ENCODE data around the gene RAP1GAP.

- TF ChIP-seq CREB3 (tag; conservative IDR thresholded peaks at IDR 0.05; ENCODE audit: low read depth) = no peak
- TF ChIP-seq NFE2 (IDR thresholded peaks at IDR 0.05; ENCODE audit: low read depth) = no peak
- TF ChIP-seq NFYB (IDR thresholded peaks at IDR 0.05; ENCODE audit: extremely low read depth, insufficient read length) = no peak
- TF ChIP-seq EZH2 (IDR thresholded peaks at IDR 0.05; ENCODE audit: borderline replicate concordance, low read depth, low read length) = no peak
- no peak for TF ChIP-seq COPS2 (conservative IDR thresholded peaks at IDR 0.05)
- no peak for TF ChIP-seq FOS (IDR thresholded peaks at IDR 0.05; ENCODE audit: extremely low read depth, insufficient read length)
- no peak for TF ChIP-seq TRIM24 (IDR thresholded peaks at IDR 0.05)
- TF ChIP-seq CTCF (IDR thresholded peaks at IDR 0.05 in 2 of 3, conservative IDR thresholded peaks at IDR 0.05 in 1 of 3; ENCODE audit: insufficient read depth in 2 of 3, low read depth in 1 of 3, low read length in 3 of 3) = no peak
- TF ChIP-seq THRAP3 (IDR thresholded peaks at IDR 0.05; ENCODE audit: borderline replicate concordance) = no peak
- no peak for TF ChIP-seq POLR2A (conservative IDR thresholded peaks at IDR 0.05)
Measured at GRCh38 chr1:21576798-21577187, 92.4 kb downstream of the RAP1GAP start.

Measured in K562 (cell line).